ENCODE measurements around the gene ADD3.
A peak's percentile ranks its signal among the peaks of the same experiment; 100 is the strongest.

ADD3 gene

GRCh38 chr10:110093722-110094121 is 85.9 kb downstream of the ADD3 start:
- TF ChIP-seq ZFX (IDR thresholded peaks at IDR 0.05; ENCODE audit: borderline replicate concordance), result no peak
- TF ChIP-seq, protein P1, sequence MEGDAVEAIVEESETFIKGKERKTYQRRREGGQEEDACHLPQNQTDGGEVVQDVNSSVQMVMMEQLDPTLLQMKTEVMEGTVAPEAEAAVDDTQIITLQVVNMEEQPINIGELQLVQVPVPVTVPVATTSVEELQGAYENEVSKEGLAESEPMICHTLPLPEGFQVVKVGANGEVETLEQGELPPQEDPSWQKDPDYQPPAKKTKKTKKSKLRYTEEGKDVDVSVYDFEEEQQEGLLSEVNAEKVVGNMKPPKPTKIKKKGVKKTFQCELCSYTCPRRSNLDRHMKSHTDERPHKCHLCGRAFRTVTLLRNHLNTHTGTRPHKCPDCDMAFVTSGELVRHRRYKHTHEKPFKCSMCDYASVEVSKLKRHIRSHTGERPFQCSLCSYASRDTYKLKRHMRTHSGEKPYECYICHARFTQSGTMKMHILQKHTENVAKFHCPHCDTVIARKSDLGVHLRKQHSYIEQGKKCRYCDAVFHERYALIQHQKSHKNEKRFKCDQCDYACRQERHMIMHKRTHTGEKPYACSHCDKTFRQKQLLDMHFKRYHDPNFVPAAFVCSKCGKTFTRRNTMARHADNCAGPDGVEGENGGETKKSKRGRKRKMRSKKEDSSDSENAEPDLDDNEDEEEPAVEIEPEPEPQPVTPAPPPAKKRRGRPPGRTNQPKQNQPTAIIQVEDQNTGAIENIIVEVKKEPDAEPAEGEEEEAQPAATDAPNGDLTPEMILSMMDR (IDR thresholded peaks at IDR 0.05), result no peak
- no peak overlapping the region for H3K27ac ChIP-seq

GRCh38 chr10:110094786-110095185 is 87.0 kb downstream of the ADD3 start:
- TF ChIP-seq, protein P1 (IDR thresholded peaks at IDR 0.05), result no peak
- no peak for TF ChIP-seq ZFX (IDR thresholded peaks at IDR 0.05; ENCODE audit: borderline replicate concordance)
- no peak overlapping the region for H3K27ac ChIP-seq

- no peak overlapping the region for H3K27ac ChIP-seq
- TF ChIP-seq, protein P1 (IDR thresholded peaks at IDR 0.05), result no peak
- TF ChIP-seq ZFX (IDR thresholded peaks at IDR 0.05; ENCODE audit: borderline replicate concordance), result no peak
Measured at GRCh38 chr10:110101464-110102144, 93.8 kb downstream of the ADD3 start.

DNA sequence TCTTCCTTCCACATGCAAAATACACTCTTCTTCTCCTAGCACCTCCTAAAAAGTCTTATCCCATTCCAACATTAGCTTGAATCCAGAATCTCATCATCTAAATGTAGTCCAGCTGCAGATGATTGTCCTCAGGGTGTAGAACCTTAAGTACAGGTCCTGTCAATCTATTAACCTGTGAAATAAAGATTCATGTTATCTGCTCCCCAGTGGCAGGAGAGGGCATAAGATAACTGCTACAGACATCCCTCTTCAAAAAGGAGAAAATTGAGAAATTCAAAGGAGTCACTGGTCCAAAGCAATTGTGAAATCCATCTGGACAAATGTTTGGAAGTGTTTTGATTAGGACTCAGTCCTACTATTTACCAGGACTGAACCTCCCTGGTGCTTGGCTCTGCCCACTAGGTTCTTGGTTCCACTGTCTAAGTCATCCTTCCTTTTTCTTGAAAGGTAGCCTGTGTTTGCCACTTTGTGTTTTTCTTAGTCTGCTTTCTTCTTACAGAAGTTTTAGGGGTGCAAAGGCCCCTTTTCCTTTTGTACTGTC is 96.2 kb downstream of the ADD3 start:
- H3K27ac ChIP-seq, result no peak overlapping the region

DNA sequence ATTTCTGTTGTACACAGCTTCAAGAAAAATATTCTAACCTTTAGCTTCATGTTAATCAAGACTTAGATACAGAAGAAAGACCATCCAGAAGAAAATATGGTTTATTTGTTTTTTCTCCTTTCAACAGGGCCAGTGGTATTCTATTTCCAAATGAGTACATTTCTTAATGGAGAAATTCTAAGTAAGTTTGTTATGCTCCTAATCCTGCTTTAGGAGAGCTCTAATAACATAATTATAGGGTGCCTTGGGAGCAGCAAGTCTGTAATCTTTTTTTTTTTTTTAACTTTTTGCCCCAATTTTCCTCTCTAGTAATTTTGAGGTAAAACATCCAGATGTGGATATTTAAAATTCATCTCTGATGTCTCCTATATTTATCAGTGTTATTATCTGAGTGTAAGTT is 98.1 kb downstream of the ADD3 start:
- H3K27ac ChIP-seq, result no peak overlapping the region
- TF ChIP-seq, protein P1 (IDR thresholded peaks at IDR 0.05), result no peak
- TF ChIP-seq ZFX (IDR thresholded peaks at IDR 0.05; ENCODE audit: borderline replicate concordance), result no peak

More for the DNA sequence above, 96.2 kb downstream of the ADD3 start:
- no peak for TF ChIP-seq ZFX (IDR thresholded peaks at IDR 0.05; ENCODE audit: borderline replicate concordance)
- TF ChIP-seq, protein P1 (IDR thresholded peaks at IDR 0.05), result no peak

GRCh38 chr10:110107430-110107829 is 99.6 kb downstream of the ADD3 start:
- no peak overlapping the region for H3K27ac ChIP-seq
- no peak for TF ChIP-seq ZFX (IDR thresholded peaks at IDR 0.05; ENCODE audit: borderline replicate concordance)
- TF ChIP-seq, protein P1 (IDR thresholded peaks at IDR 0.05), result no peak

GRCh38 chr10:110107887-110108286 is 100.1 kb downstream of the ADD3 start:
- no peak for TF ChIP-seq ZFX (IDR thresholded peaks at IDR 0.05; ENCODE audit: borderline replicate concordance)
- TF ChIP-seq, protein P1 (IDR thresholded peaks at IDR 0.05), result peak; percentile 20; the same call in 1 of the 2 replicates
- no peak overlapping the region for H3K27ac ChIP-seq
